ENCODE results near the gene FER. TPM values are rescaled to one million over a fixed set of nuclear protein-coding genes. Genes with fewer than 3 reads are reported as not detected.

The FER gene
- polyA plus RNA-seq, 1 donor (not counting 4 experiments of a cell fraction or from before 2014, with no cell fraction given): 17.1 TPM

- Histone ChIP-seq H3K79me2 (ENCODE audit: control insufficient read depth, insufficient read depth, low read length) (no peaks in the 10 kb centered on the region), H2AFZ (ENCODE audit: control insufficient read depth, low read length) (no peak overlapping the region), H3K36me3 (ENCODE audit: control insufficient read depth in 2 of 2, extremely low read depth in 1 of 2, insufficient read depth in 2 of 2, low read length in 2 of 2) (no peaks in the 10 kb centered on the region), H3K9me3 (ENCODE audit: control insufficient read depth, low read depth, low read length) (no peaks in the 10 kb centered on the region), H4K20me1 (ENCODE audit: control insufficient read depth, extremely low read depth, insufficient read depth, low read length) (no peaks in the 10 kb centered on the region), H3K27me3 (ENCODE audit: control insufficient read depth, extremely low read depth, insufficient read depth, low read length) (no peaks in the 10 kb centered on the region), H3K4me2 (ENCODE audit: control insufficient read depth, extremely low read depth, insufficient read depth, low read depth, low read length) (no peak overlapping the region), H3K27ac (ENCODE audit: control insufficient read depth, insufficient read depth, low read length) (no peak overlapping the region), H3K9ac (ENCODE audit: control insufficient read depth, extremely low read depth, insufficient read depth, low read length) (no peak overlapping the region), H3K4me3 (ENCODE audit: control insufficient read depth in 2 of 3, extremely low read depth in 1 of 3, insufficient read depth in 2 of 3, low read depth in 1 of 3, low read length in 3 of 3) (no peak overlapping the region), H3K9me1 (ENCODE audit: control insufficient read depth, extremely low read depth, insufficient read depth, low read length) (no peaks in the 10 kb centered on the region), H3K4me1 (ENCODE audit: control insufficient read depth, extremely low read depth, insufficient read depth, low read length) (no peaks in the 10 kb centered on the region)
- no peak for TF ChIP-seq CTCF (optimal IDR thresholded peaks at IDR 0.05 in 1 of 3, IDR thresholded peaks at IDR 0.05 in 1 of 3, conservative IDR thresholded peaks at IDR 0.05 in 1 of 3; ENCODE audit: extremely low read depth in 1 of 3, insufficient read depth in 2 of 3, low read length in 3 of 3)
- no peak for TF ChIP-seq EZH2 (IDR thresholded peaks at IDR 0.05; ENCODE audit: low read length)
- FAIRE-seq (no peak), DNase-seq (ENCODE audit: low read depth, low spot score) (no peak)
- dilution Hi-C loops (cut with MboI; ENCODE audit: extremely low pct_ligation_motif_present, low sequenced_read_pairs): no loop called here
These were observed 195.0 kb downstream of the FER start for GRCh38 chr5:108942701-108943100.

GRCh38 chr5:108945094-108945493 lies 197.4 kb downstream of the FER start:
- H3K4me1 ChIP-seq (ENCODE audit: control insufficient read depth, extremely low read depth, insufficient read depth, low read length): no peaks in the 10 kb centered on the region
- no peaks in the 10 kb centered on the region for H3K79me2 ChIP-seq (ENCODE audit: control insufficient read depth, insufficient read depth, low read length)
- peak; percentile 66 for FAIRE-seq
- no peaks in the 10 kb centered on the region for H3K36me3 ChIP-seq (ENCODE audit: control insufficient read depth in 2 of 2, extremely low read depth in 1 of 2, insufficient read depth in 2 of 2, low read length in 2 of 2)
- H3K27ac ChIP-seq (ENCODE audit: control insufficient read depth, insufficient read depth, low read length): no peak overlapping the region
- no peak overlapping the region for H3K4me3 ChIP-seq (ENCODE audit: control insufficient read depth in 2 of 3, extremely low read depth in 1 of 3, insufficient read depth in 2 of 3, low read depth in 1 of 3, low read length in 3 of 3)
- TF ChIP-seq EZH2 (IDR thresholded peaks at IDR 0.05; ENCODE audit: low read length) (no peak), CTCF (optimal IDR thresholded peaks at IDR 0.05 in 1 of 3, IDR thresholded peaks at IDR 0.05 in 1 of 3, conservative IDR thresholded peaks at IDR 0.05 in 1 of 3; ENCODE audit: extremely low read depth in 1 of 3, insufficient read depth in 2 of 3, low read length in 3 of 3) (no peak)
- H3K9ac ChIP-seq (ENCODE audit: control insufficient read depth, extremely low read depth, insufficient read depth, low read length): no peak overlapping the region
- no peak for DNase-seq (ENCODE audit: low read depth, low spot score)
- no peak overlapping the region for H2AFZ ChIP-seq (ENCODE audit: control insufficient read depth, low read length)
- H3K27me3 ChIP-seq (ENCODE audit: control insufficient read depth, extremely low read depth, insufficient read depth, low read length): no peaks in the 10 kb centered on the region
- no peak overlapping the region for H3K4me2 ChIP-seq (ENCODE audit: control insufficient read depth, extremely low read depth, insufficient read depth, low read depth, low read length)
- H3K9me1 ChIP-seq (ENCODE audit: control insufficient read depth, extremely low read depth, insufficient read depth, low read length): no peaks in the 10 kb centered on the region
- dilution Hi-C loops (cut with MboI; ENCODE audit: extremely low pct_ligation_motif_present, low sequenced_read_pairs): no loop called here
- H3K9me3 ChIP-seq (ENCODE audit: control insufficient read depth, low read depth, low read length): no peaks in the 10 kb centered on the region
- H4K20me1 ChIP-seq (ENCODE audit: control insufficient read depth, extremely low read depth, insufficient read depth, low read length): no peaks in the 10 kb centered on the region

Data from keratinocyte (primary cell).